Purkinje cell (primary cell): ENCODE measurements around the gene ANO7. TPM values are rescaled to one million over a fixed set of nuclear protein-coding genes. Genes with fewer than 3 reads are reported as not detected.

Experiments used
- polyA plus RNA-seq: library from polyadenylated mRNA; unstranded; fragments of >200 nt; fragmentation: Nextera tagmentation; gene quantifications from 2 replicates; pipeline ENCODE4 v1.2.1, GENCODE V29; 2014

ANO7 gene
- not detected in 2 replicates for polyA plus RNA-seq

GRCh38 chr2:241188361-241189092 is at the start of gene ANO7:
TSS of gene ANO7 (plus strand) at chr2:241188677. CDS start at chr2:241190064, 1,387 bp downstream.

GRCh38 chr2:241148891-241149674 is 39.4 kb upstream of the ANO7 start, which contains the start of gene PASK:
TSS of gene PASK (minus strand) at chr2:241149472. CDS start at chr2:241143032, 6,440 bp downstream.

GRCh38 chr2:241149925-241150659 is 38.4 kb upstream of the ANO7 start, which contains the start of gene PPP1R7:
TSS of gene PPP1R7 (plus strand) at chr2:241150467. CDS start at chr2:241150496, 29 bp downstream.

Other genes starting within 250 kb of the ANO7 start
- 0.66 and 2.8 TPM in 2 replicates for gene SNED1, start 190.1 kb upstream of the ANO7 start, polyA plus RNA-seq
- 27.1 and 31.8 TPM in 2 replicates for gene MTERF4, start 86.4 kb upstream of the ANO7 start, polyA plus RNA-seq
- gene PASK, start 39.2 kb upstream of the ANO7 start, polyA plus RNA-seq = 0.38 and 1.3 TPM in 2 replicates
- 79.9 and 119 TPM in 2 replicates for gene PPP1R7, start 38.2 kb upstream of the ANO7 start, polyA plus RNA-seq
- gene HDLBP, start 127.0 kb downstream of the ANO7 start, polyA plus RNA-seq = 222 and 282 TPM in 2 replicates
- gene SEPTIN2, start 127.2 kb downstream of the ANO7 start, polyA plus RNA-seq = 63.0 and 64.3 TPM in 2 replicates
- gene FARP2, start 167.6 kb downstream of the ANO7 start, polyA plus RNA-seq = 19.8 and 24.0 TPM in 2 replicates